K562 (cell line): ENCODE data around the gene DYNLT4. TPM values are rescaled to one million over a fixed set of nuclear protein-coding genes. Genes with fewer than 3 reads are reported as not detected.

ENCODE experiments used
- BACH1 ChIP-seq: fragments of 200-800 bp; sonication (Bioruptor generic); IDR thresholded peaks from 2 replicates; pipeline ENCODE4 v1.6.1; 2016; ENCODE audit warnings: missing genetic modification characterization, missing compliant biosample characterization
- HNRNPLL ChIP-seq: fragments of 200-400 bp; formaldehyde crosslinking; IDR thresholded peaks from 2 replicates; pipeline ENCODE4 v1.6.1; 2017; ENCODE audit warnings: low read length, low read depth, mild to moderate bottlenecking; ENCODE audit not compliant: poor library complexity, severe bottlenecking
- L3MBTL2 ChIP-seq: fragments of 450-650 bp; IDR thresholded peaks from 2 replicates; pipeline ENCODE4 v1.6.1; 2016; ENCODE audit warnings: mild to moderate bottlenecking, moderate library complexity
- LCOR ChIP-seq: sonication (generic); formaldehyde crosslinking; IDR thresholded peaks from 2 replicates; pipeline ENCODE4 v1.8.0; 2022; ENCODE audit warnings: mild to moderate bottlenecking, missing genetic modification reagents
- MBD2 ChIP-seq: sonication (generic); IDR thresholded peaks from 2 replicates; pipeline ENCODE4 v1.6.1; 2016; ENCODE audit warnings: low read depth, borderline replicate concordance
- NR2F6 ChIP-seq: fragments of 450-650 bp; formaldehyde crosslinking; IDR thresholded peaks from 2 replicates; pipeline ENCODE4 v1.4.0; 2020; ENCODE audit warnings: mild to moderate bottlenecking
- PHB ChIP-seq: fragments of 250-450 bp; sonication (Bioruptor Pico); IDR thresholded peaks from 2 replicates; pipeline ENCODE4 v1.5.0; 2021
- RUNX1 ChIP-seq: sonication (generic); IDR thresholded peaks from 2 replicates; pipeline ENCODE4 v1.6.1; 2016; ENCODE audit warnings: antibody characterized with exemption, low read depth
- SRF ChIP-seq, 2 experiments: fragments of 250-450, 450-650 bp in 1 of 2; sonication (Bioruptor Pico) in 1 of 2; sonication (generic) in 1 of 2; formaldehyde crosslinking; IDR thresholded peaks; 2 replicates each; pipeline versions ENCODE4 v1.5.0 to v1.5.1; 2020 to 2022; ENCODE audit warnings: mild to moderate bottlenecking in 1 of 2, missing genetic modification reagents in 1 of 2
- TRIM24 ChIP-seq, 2 experiments: fragments of 450-650 bp; IDR thresholded peaks; 2 replicates each; pipeline ENCODE4 v1.6.1; 2016
- TRIM28 ChIP-seq: fragments of 450-650 bp; IDR thresholded peaks from 2 replicates; pipeline ENCODE4 v1.6.1; 2017
- U2AF1 ChIP-seq: fragments of 200-400 bp; formaldehyde crosslinking; optimal IDR thresholded peaks from 2 replicates; pipeline ENCODE3; 2017; ENCODE audit warnings: mild to moderate bottlenecking, low read depth, low read length, moderate library complexity
- ZBTB1 ChIP-seq: sonication (generic); formaldehyde crosslinking; IDR thresholded peaks from 2 replicates; pipeline ENCODE4 v1.8.1; 2023; ENCODE audit warnings: missing genetic modification reagents, low read depth, mild to moderate bottlenecking, borderline replicate concordance
- ZBTB17 ChIP-seq: fragments of 450-650 bp; formaldehyde crosslinking; IDR thresholded peaks from 2 replicates; pipeline ENCODE4 v1.4.0; 2020; ENCODE audit warnings: mild to moderate bottlenecking
- ZNF165 ChIP-seq: fragments of 250-450 bp; sonication (Bioruptor Pico); IDR thresholded peaks from 2 replicates; pipeline ENCODE4 v1.4.0; 2020; ENCODE audit warnings: borderline replicate concordance
- polyA plus RNA-seq, 8 experiments: library from polyadenylated mRNA; depleted of rRNA in 4 of 8; stranded (reverse) in 5 of 8; unstranded in 3 of 8; fragments of >200 nt; fragmentation: Nextera tagmentation in 2 of 8; fragmentation: Illumina TruSeq in 1 of 8; extraction: Ambion mirVana in 2 of 8; extraction: Trizol in 1 of 8; gene quantifications; 2 replicates each; pipeline versions ENCODE4 v1.2.1 to v1.2.3, GENCODE V29; 2011 to 2014; ENCODE audit warnings: inconsistent platforms in 1 of 8, missing spikeins in 1 of 8
- total RNA-seq, 7 experiments: library from RNA; depleted of rRNA in 6 of 7; stranded (reverse); fragments of >200 nt in 6 of 7; fragmentation: Illumina TruSeq in 2 of 7; extraction: Trizol in 2 of 7; gene quantifications; 2 replicates each; pipeline versions ENCODE4 v1.2.1 to v1.2.3, GENCODE V29; 2011 to 2021; ENCODE audit warnings: low replicate concordance in 1 of 7
- TF ChIP-seq, protein P1 (sequence below): sonication (generic); formaldehyde crosslinking; IDR thresholded peaks from 2 replicates; pipeline ENCODE4 v1.4.0; 2020; ENCODE audit warnings: mild to moderate bottlenecking, missing genetic modification reagents
- TF ChIP-seq, protein P2 (sequence below), 2 experiments: fragments of 450-650 bp in 1 of 2; sonication (generic) in 1 of 2; formaldehyde crosslinking; conservative IDR thresholded peaks; 2 replicates each; pipeline versions ENCODE4 v1.4.0 to v1.8.1; 2020 to 2022; ENCODE audit warnings: mild to moderate bottlenecking in 1 of 2, missing genetic modification reagents in 1 of 2
- TF ChIP-seq, protein P3 (sequence below): fragments of 450-650 bp; formaldehyde crosslinking; IDR thresholded peaks from 2 replicates; pipeline ENCODE4 v1.4.0; 2020; ENCODE audit warnings: mild to moderate bottlenecking, moderate library complexity
- TF ChIP-seq, protein P4 (sequence below), 2 experiments: fragments of 200-800 bp in 1 of 2; sonication (Bioruptor generic) in 1 of 2; sonication (generic) in 1 of 2; formaldehyde crosslinking in 1 of 2; IDR thresholded peaks in 1 of 2; conservative IDR thresholded peaks in 1 of 2; 2 replicates each; pipeline versions ENCODE4 v1.5.0 to v1.6.1; 2016 to 2020; ENCODE audit warnings: missing compliant biosample characterization in 1 of 2, missing genetic modification characterization in 1 of 2, missing genetic modification reagents in 1 of 2
- TF ChIP-seq, protein P5 (sequence below): fragments of 450-650 bp; formaldehyde crosslinking; IDR thresholded peaks from 2 replicates; pipeline ENCODE4 v1.4.0; 2020; ENCODE audit warnings: mild to moderate bottlenecking, moderate library complexity

The DYNLT4 gene
- total and polyA plus RNA-seq, 9 of the 15 experiments (the other 6 are each of a cell fraction or from before 2014, with no cell fraction given), result 0.29 to 0.73 TPM; not detected in 7

DNA sequence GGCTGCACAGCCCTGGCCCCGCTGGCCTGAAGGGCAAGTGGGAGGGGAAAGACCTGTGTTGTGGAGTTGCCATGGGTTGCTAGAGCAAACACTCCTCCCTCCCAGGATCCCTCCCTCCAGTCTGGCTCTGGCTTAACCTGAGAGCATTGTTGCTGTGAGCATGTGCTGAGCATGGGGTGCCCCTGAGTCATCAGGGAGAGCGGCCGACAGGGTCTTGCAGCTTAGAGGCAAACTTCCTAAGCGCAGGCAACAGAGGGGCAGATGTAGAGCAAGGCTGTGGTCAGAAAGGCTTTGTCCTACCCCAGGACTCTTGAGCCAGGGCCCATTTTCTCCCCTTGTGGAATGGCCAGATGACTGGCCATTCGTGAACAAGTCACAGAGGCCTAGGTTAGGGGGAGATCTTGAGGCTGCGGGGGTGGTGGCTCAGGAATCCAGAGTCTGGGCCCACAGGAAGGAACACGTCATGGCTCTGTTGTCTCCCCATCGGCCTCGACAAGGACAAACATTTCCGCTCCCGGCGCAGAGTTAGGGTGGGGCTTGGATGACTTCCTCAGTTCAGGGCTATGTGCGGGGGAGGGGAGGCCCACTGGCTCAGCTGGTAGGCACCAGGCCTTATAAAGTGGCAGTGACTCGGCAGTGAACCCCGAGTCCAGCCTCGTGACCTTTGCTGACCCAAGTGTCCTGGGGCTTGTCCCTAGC, 362 bp upstream of the DYNLT4 start (continued):
- TF ChIP-seq, protein P1, sequence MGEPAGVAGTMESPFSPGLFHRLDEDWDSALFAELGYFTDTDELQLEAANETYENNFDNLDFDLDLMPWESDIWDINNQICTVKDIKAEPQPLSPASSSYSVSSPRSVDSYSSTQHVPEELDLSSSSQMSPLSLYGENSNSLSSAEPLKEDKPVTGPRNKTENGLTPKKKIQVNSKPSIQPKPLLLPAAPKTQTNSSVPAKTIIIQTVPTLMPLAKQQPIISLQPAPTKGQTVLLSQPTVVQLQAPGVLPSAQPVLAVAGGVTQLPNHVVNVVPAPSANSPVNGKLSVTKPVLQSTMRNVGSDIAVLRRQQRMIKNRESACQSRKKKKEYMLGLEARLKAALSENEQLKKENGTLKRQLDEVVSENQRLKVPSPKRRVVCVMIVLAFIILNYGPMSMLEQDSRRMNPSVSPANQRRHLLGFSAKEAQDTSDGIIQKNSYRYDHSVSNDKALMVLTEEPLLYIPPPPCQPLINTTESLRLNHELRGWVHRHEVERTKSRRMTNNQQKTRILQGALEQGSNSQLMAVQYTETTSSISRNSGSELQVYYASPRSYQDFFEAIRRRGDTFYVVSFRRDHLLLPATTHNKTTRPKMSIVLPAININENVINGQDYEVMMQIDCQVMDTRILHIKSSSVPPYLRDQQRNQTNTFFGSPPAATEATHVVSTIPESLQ, result peak; percentile 85; the same call in 1 of the 2 replicates
- TF ChIP-seq U2AF1 (no peak), TRIM24 (IDR thresholded peaks at IDR 0.05) (peak in 1 of 2 experiments; percentile 72; a peak in 3 of 4 replicates), L3MBTL2 (peak; percentile 99), BACH1 (tag) (peak; percentile 94), NR2F6 (CRISPR knock-in tag) (no peak), ZBTB17 (CRISPR knock-in tag) (peak; percentile 88; the same call in 1 of the 2 replicates), ZBTB1 (CRISPR knock-in tag) (peak; percentile 84; the same call in 1 of the 2 replicates), TRIM28 (peak; percentile 75), ZNF165 (CRISPR knock-in tag) (no peak), LCOR (CRISPR knock-in tag) (peak; percentile 98), RUNX1 (no peak; the same call in 1 of the 2 replicates), PHB (peak; percentile 64; the same call in 1 of the 2 replicates), HNRNPLL (peak; percentile 95), SRF (CRISPR knock-in tag; IDR thresholded peaks at IDR 0.05) (peak in 1 of 2 experiments; percentile 78; a peak in 2 of 4 replicates), MBD2 (peak; percentile 48; the same call in 1 of the 2 replicates)
- TF ChIP-seq, protein P2, sequence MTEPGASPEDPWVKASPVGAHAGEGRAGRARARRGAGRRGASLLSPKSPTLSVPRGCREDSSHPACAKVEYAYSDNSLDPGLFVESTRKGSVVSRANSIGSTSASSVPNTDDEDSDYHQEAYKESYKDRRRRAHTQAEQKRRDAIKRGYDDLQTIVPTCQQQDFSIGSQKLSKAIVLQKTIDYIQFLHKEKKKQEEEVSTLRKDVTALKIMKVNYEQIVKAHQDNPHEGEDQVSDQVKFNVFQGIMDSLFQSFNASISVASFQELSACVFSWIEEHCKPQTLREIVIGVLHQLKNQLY (CRISPR knock-in tag; conservative IDR thresholded peaks at IDR 0.05), result 0 out of 4 replicates have a peak, but pooled peaks of 1 of the 2 experiments have one; percentile 49
- TF ChIP-seq, protein P3, sequence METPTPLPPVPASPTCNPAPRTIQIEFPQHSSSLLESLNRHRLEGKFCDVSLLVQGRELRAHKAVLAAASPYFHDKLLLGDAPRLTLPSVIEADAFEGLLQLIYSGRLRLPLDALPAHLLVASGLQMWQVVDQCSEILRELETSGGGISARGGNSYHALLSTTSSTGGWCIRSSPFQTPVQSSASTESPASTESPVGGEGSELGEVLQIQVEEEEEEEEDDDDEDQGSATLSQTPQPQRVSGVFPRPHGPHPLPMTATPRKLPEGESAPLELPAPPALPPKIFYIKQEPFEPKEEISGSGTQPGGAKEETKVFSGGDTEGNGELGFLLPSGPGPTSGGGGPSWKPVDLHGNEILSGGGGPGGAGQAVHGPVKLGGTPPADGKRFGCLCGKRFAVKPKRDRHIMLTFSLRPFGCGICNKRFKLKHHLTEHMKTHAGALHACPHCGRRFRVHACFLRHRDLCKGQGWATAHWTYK (CRISPR knock-in tag), result peak; percentile 73
- TF ChIP-seq, protein P4, sequence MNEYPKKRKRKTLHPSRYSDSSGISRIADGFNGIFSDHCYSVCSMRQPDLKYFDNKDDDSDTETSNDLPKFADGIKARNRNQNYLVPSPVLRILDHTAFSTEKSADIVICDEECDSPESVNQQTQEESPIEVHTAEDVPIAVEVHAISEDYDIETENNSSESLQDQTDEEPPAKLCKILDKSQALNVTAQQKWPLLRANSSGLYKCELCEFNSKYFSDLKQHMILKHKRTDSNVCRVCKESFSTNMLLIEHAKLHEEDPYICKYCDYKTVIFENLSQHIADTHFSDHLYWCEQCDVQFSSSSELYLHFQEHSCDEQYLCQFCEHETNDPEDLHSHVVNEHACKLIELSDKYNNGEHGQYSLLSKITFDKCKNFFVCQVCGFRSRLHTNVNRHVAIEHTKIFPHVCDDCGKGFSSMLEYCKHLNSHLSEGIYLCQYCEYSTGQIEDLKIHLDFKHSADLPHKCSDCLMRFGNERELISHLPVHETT (CRISPR knock-in tag; conservative IDR thresholded peaks at IDR 0.05 in 1 of 2, IDR thresholded peaks at IDR 0.05 in 1 of 2), result peak in 1 of 2 experiments; percentile 90; a peak in 2 of 4 replicates
- TF ChIP-seq, protein P5, sequence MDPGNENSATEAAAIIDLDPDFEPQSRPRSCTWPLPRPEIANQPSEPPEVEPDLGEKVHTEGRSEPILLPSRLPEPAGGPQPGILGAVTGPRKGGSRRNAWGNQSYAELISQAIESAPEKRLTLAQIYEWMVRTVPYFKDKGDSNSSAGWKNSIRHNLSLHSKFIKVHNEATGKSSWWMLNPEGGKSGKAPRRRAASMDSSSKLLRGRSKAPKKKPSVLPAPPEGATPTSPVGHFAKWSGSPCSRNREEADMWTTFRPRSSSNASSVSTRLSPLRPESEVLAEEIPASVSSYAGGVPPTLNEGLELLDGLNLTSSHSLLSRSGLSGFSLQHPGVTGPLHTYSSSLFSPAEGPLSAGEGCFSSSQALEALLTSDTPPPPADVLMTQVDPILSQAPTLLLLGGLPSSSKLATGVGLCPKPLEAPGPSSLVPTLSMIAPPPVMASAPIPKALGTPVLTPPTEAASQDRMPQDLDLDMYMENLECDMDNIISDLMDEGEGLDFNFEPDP (CRISPR knock-in tag), result 0 out of 2 replicates have a peak, but pooled peaks have one; percentile 22
